ENCODE results near the gene OR51A7. TPM values are rescaled to one million over a fixed set of nuclear protein-coding genes. Genes with fewer than 3 reads are reported as not detected.

Gene OR51A7
- total and polyA plus RNA-seq, 2 of the 8 experiments (the other 6 are each of a cell fraction or from before 2014, with no cell fraction given), result not detected

GRCh38 chr11:4936745-4937144 lies 33.2 kb downstream of the OR51A7 start:
- H3K56ac ChIP-seq (replicated peaks; ENCODE audit: insufficient read length, low read depth, low read length), result no peak overlapping the region
- H3K14ac ChIP-seq (ENCODE audit: insufficient read length), result no peak overlapping the region
- H4K20me1 ChIP-seq (replicated peaks in 1 of 2; ENCODE audit: control insufficient read depth in 1 of 2, insufficient read depth in 2 of 2, low read length in 2 of 2), result no peaks in the 10 kb centered on the region
- H4K8ac ChIP-seq (ENCODE audit: extremely low read depth, insufficient read depth, low read length), result no peak overlapping the region
- H2BK15ac ChIP-seq (ENCODE audit: low read length), result no peak overlapping the region
- TF ChIP-seq CEBPB (IDR thresholded peaks at IDR 0.05; ENCODE audit: low read depth, low read length) (peak; percentile 9; the same call in 1 of the 2 replicates), SIN3A (conservative IDR thresholded peaks at IDR 0.05 in 1 of 2, IDR thresholded peaks at IDR 0.05 in 1 of 2; ENCODE audit: low read depth in 1 of 2, low read length in 2 of 2) (no peak)
- no peak for DNase-seq (ENCODE audit: low read depth in 1 of 2, low spot score in 2 of 2)
- FAIRE-seq, result no peak
- H3K23ac ChIP-seq (ENCODE audit: insufficient read length), result no peak overlapping the region
- CTCF ChIA-PET (ENCODE audit: partially characterized antibody), result no interaction called here
- no peaks in the 10 kb centered on the region for H3K23me2 ChIP-seq (ENCODE audit: low read depth, low read length)
- H3K27ac ChIP-seq (ENCODE audit: low read depth, low read length), result no peak overlapping the region
- H3K4ac ChIP-seq (replicated peaks; ENCODE audit: insufficient read length, low read depth, low read length), result no peak overlapping the region
- H2AK5ac ChIP-seq (ENCODE audit: low read depth, low read length), result no peak overlapping the region
- POLR2A ChIA-PET (ENCODE audit: partially characterized antibody), result no interaction called here
- no peaks in the 10 kb centered on the region for H3K4me1 ChIP-seq (replicated peaks in 1 of 4; ENCODE audit: control insufficient read depth in 3 of 4, insufficient read depth in 4 of 4, low read length in 3 of 4)
- no peak overlapping the region for H2BK12ac ChIP-seq (ENCODE audit: low read depth, low read length)
- no peak overlapping the region for H3K9ac ChIP-seq (replicated peaks in 1 of 4; ENCODE audit: extremely low read depth in 1 of 4, low read depth in 3 of 4, low read length in 3 of 4)
- H3K18ac ChIP-seq (ENCODE audit: extremely low read depth, low read length), result no peak overlapping the region
- H3K4me2 ChIP-seq (ENCODE audit: insufficient read depth in 1 of 2, low read depth in 2 of 2, low read length in 2 of 2), result no peak overlapping the region
- H2AFZ ChIP-seq (ENCODE audit: low read length), result no peak overlapping the region
- H4K91ac ChIP-seq (replicated peaks; ENCODE audit: insufficient read length, low read length), result no peak overlapping the region
- no peaks in the 10 kb centered on the region for H3K79me2 ChIP-seq (ENCODE audit: control insufficient read depth in 1 of 2, insufficient read depth in 2 of 2, low read length in 2 of 2)
- 92% methylated on average over 3 of the region's 3 CpGs; no CpG with 5 or more reads in 1 of the 2 experiments for WGBS, 2 experiments (ENCODE audit: extremely low coverage in 1 of 2, insufficient coverage in 1 of 2, insufficient read length in 1 of 2, insufficient replicate concordance in 2 of 2, low coverage in 1 of 2, low lambda C conversion rate in 2 of 2, missing lambda C conversion rate in 1 of 2)
- no peaks in the 10 kb centered on the region for H3K9me3 ChIP-seq (ENCODE audit: insufficient read depth in 2 of 2, low read depth in 1 of 2, low read length in 1 of 2)
- peaks cover 0 to 1% (median 0%) of the 10 kb centered on the region in 4 experiments; a peak in 1 of 7 replicates for H3K27me3 ChIP-seq (replicated peaks in 1 of 4; ENCODE audit: control insufficient read depth in 3 of 4, extremely low read depth in 1 of 4, insufficient read depth in 3 of 4, low read length in 3 of 4)
- no peak overlapping the region for H3K4me3 ChIP-seq (ENCODE audit: extremely low read depth in 1 of 4, insufficient read depth in 2 of 4, low read depth in 3 of 4, low read length in 4 of 4)
- H2BK5ac ChIP-seq (ENCODE audit: low read depth, low read length), result no peak overlapping the region
- no peaks in the 10 kb centered on the region for H3K36me3 ChIP-seq (ENCODE audit: control insufficient read depth in 2 of 4, insufficient read depth in 4 of 4, low read length in 3 of 4)
- no peaks in the 10 kb centered on the region for H3K79me1 ChIP-seq (ENCODE audit: low read depth, low read length)
- no peak overlapping the region for H2BK20ac ChIP-seq (ENCODE audit: low read length)
- no peak overlapping the region for H4K5ac ChIP-seq (ENCODE audit: insufficient read length, low read depth, low read length)
- no peak overlapping the region for H2BK120ac ChIP-seq (replicated peaks; ENCODE audit: low read depth, low read length)

Data from H1 (cell line).